Ovary (tissue), 3 donors: Measurements from ENCODE around the gene THSD4.

Experiments used
- CTCF ChIP-seq, 3 donors: fragments of 450-650 bp in 2 of 3; fragments of 200-600 bp in 1 of 3; IDR thresholded peaks; one replicate each; pipeline versions ENCODE4 v1.5.1 to v1.8.0; 2016 to 2022; ENCODE audit warnings: antibody characterized with exemption in 3 of 3, mild to moderate bottlenecking in 1 of 3
- EP300 ChIP-seq: sonication (generic); formaldehyde crosslinking; IDR thresholded peaks from one replicate; pipeline ENCODE4 v1.6.1; 2017; ENCODE audit warnings: antibody characterized with exemption
- POLR2A ChIP-seq: fragments of 450-650 bp; IDR thresholded peaks from one replicate; pipeline ENCODE4 v1.6.1; 2017; ENCODE audit warnings: antibody characterized with exemption, mild to moderate bottlenecking, moderate library complexity
- donor health status: DM: no; HTN: no; CAD: no.

DNA sequence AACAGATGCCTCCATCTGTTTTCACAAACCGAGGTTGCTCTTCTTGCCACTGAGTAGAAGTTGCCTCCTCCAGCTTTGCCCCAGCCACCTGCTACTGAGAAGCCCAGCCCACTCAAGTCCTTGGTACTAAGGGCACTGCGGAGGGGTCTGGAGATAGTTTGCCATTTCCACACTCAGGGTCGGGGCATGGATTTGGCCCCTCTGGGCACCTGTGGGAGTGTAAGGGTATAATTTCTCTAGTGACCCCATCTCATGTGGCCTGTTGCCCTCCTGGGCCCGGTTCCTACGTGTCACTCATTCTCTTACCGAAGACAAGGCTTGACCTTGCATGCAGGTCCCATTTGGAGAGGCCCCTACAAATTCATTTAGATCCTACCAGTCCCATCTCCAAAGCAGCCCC lies 79.0 kb downstream of the THSD4 start:
- no peak for TF ChIP-seq CTCF (IDR thresholded peaks at IDR 0.05)
- no peak for TF ChIP-seq EP300
- TF ChIP-seq POLR2A: no peak
